ENCODE data around the gene CACNG6.

Gene CACNG6

DNA sequence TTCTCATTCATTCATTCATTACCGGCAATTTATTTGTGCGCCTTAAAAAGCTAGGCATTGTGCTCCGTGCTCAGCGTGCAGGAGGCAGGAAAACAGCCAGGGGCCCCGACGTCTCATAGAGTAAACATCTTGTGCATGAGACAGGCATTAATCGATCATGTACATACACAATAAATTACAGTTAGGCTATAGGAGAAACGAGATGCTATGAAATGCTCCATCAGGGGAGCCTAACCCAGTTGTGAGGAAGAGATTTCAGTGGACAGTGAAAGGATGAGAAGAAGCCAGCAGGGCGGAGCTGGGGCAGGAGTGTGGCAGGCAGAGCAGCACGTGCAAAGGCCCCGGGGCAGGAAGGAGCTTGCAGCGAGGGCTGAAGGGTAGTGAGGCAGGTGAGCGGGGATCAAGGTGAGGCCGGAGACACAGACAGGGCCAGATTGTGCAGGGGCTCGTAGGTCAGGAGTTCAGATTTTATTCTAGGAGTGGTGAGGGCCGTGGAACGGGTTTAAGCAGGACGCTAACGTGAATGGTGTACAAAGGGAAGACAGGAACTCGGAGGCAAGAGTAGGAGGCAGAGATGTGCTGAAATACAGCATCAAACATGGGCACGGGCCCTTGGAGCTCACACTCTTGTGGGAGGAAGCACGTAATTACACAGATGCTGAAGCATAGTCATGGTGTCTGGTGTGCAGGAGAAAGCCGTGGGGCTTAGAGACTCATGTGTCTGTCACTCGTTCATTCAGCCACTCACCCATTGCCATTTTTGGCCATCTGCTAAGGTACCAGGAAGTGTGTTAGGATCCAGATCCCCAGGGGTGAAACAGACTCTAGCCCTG, 7.8 kb upstream of the CACNG6 start:
- Histone ChIP-seq H3K36me3 (ENCODE audit: insufficient read depth, low read length) (no peaks in the 10 kb centered on the region), H3K27ac (ENCODE audit: low read depth, low read length) (no peak overlapping the region), H3K4me3 (ENCODE audit: low read length) (peak overlapping the region; percentile 1; the same call in 1 of the 2 replicates), H3K27me3 (ENCODE audit: insufficient read depth, low read length) (peaks cover 21% of the 10 kb centered on the region), H3K4me1 (ENCODE audit: insufficient read depth, low read length) (peaks cover 4% of the 10 kb centered on the region; the same call in 1 of the 2 replicates), H3K9ac (ENCODE audit: low read depth, low read length) (no peak overlapping the region), H3K9me3 (ENCODE audit: insufficient read depth, low read depth, low read length) (no peaks in the 10 kb centered on the region)
- 91% methylated on average over 23 of the region's 24 CpGs for WGBS

DNA sequence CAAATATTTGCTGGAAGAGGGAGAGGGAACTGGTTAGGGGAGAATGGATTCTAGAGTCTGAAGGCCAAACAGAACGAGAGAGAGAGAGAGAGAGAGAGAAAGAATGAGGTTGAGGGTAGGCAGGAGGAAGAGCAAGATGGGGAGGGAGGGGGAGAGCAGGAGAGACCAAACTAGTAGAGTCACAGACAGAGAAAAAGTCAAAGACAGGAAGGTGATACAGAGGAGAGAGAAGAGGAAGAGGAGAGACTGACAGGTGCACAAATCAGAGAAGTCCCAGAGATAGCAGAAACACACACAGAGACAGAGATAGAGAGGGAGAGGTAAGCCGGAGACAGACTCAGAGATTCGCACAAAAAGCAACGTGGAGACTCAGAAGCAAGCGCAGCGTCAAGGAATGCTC, 5.6 kb upstream of the CACNG6 start:
- H3K9ac ChIP-seq (ENCODE audit: low read depth, low read length), result no peak overlapping the region
- no peaks in the 10 kb centered on the region for H3K36me3 ChIP-seq (ENCODE audit: insufficient read depth, low read length)
- no peaks in the 10 kb centered on the region for H3K9me3 ChIP-seq (ENCODE audit: insufficient read depth, low read depth, low read length)
- H3K4me1 ChIP-seq (ENCODE audit: insufficient read depth, low read length), result peaks cover 4% of the 10 kb centered on the region; the same call in 1 of the 2 replicates
- no peak overlapping the region for H3K27ac ChIP-seq (ENCODE audit: low read depth, low read length)
- no peak overlapping the region for H3K4me3 ChIP-seq (ENCODE audit: low read length)
- peaks cover 17% of the 10 kb centered on the region for H3K27me3 ChIP-seq (ENCODE audit: insufficient read depth, low read length)
- WGBS, result 86% methylated on average over 6 of the region's 6 CpGs

DNA sequence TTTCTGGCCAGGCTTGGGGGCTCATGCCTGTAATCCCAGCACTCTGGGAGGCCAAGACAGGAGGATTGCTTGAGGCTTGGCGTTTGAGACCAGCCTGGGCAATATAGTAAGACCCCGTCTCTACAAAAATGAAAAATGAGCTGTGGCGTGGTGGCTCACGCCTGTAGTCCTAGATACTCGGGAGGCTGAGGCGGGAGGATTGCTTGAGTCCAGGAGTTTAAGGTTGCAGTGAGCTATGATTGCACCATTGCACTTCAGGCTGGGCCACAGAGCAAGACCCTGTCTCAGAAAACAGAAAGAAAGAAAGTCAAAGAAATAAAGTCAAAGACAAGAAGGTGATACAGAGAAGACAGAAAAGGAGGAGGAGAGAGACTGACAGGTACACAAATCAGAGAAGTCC, 2.5 kb upstream of the CACNG6 start:
- no peak overlapping the region for H3K9ac ChIP-seq (ENCODE audit: low read depth, low read length)
- no peaks in the 10 kb centered on the region for H3K4me1 ChIP-seq (ENCODE audit: insufficient read depth, low read length)
- no peaks in the 10 kb centered on the region for H3K9me3 ChIP-seq (ENCODE audit: insufficient read depth, low read depth, low read length)
- H3K36me3 ChIP-seq (ENCODE audit: insufficient read depth, low read length), result no peaks in the 10 kb centered on the region
- WGBS, result 90% methylated on average over 6 of the region's 6 CpGs
- H3K4me3 ChIP-seq (ENCODE audit: low read length), result no peak overlapping the region
- no peak overlapping the region for H3K27ac ChIP-seq (ENCODE audit: low read depth, low read length)
- H3K27me3 ChIP-seq (ENCODE audit: insufficient read depth, low read length), result peaks cover 29% of the 10 kb centered on the region

DNA sequence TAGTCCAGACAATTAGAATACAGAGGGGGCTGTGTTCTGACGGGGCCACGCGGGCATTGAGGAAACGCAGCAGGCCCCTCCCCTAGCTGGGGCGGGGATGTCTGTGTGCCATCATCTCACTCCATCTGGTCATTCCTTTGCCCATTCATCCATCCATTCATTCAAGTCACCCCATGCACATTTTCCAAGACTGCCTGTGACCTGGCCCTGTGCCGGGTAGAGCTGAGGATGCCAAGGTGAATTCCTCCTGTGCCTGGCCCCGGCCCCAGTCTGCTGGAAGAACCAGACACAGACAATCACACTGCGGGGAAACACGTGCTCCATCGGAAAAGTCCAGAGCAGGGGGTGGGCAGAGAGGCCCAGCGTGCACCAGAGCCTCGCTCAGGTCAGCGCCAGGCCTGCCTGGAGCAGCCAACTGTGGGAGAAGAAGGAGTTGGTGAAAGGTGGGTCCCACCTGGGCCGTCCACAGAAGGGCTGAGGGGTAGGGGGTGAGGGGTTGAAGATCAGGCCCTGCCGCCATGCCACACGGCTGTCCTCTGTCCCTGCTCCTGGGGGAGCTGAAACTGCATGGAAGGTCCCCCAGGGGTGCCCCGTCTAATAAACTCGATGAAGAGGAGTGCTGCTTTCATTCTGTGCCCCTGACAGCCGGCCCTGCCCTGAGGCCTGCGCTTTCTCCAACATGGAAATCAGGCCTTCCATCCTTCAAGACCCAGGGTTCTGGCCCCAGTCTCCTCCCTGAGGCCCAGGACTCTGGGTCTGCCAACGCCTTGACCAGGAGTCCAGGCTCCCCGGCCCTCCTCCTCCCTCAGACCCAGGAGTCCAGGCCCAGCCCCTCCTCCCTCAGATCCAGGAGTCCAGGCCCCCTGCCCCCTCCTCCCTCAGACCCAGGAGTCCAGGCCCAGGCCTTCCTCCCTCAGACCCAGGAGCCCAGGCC, 1.6 kb upstream of the CACNG6 start:
- H3K4me3 ChIP-seq (ENCODE audit: low read length), result no peak overlapping the region
- no peak overlapping the region for H3K9ac ChIP-seq (ENCODE audit: low read depth, low read length)
- H3K27ac ChIP-seq (ENCODE audit: low read depth, low read length), result no peak overlapping the region
- 80% methylated on average over 22 of the region's 22 CpGs for WGBS
- H3K27me3 ChIP-seq (ENCODE audit: insufficient read depth, low read length), result peaks cover 36% of the 10 kb centered on the region
- no peaks in the 10 kb centered on the region for H3K4me1 ChIP-seq (ENCODE audit: insufficient read depth, low read length)
- H3K36me3 ChIP-seq (ENCODE audit: insufficient read depth, low read length), result no peaks in the 10 kb centered on the region
- H3K9me3 ChIP-seq (ENCODE audit: insufficient read depth, low read depth, low read length), result no peaks in the 10 kb centered on the region

DNA sequence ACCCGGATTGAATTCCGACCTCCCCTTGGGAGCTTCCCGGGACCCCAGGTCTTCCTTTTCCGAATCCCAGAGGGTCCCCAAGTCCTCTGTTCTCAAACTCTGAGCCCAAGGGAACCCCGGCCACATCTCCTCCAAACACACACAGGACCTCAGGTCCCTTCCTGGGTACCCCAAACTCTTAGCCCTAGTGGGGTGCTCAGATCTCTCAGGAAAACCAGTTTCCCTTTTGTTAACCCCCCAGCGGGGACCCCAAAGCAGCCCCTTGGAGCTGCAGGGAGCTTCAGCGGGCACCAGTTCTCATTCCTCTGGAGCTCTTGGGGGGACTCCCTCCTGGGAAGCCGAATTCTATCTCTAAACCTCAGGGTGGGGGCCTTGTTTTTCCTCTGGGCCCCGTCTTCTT, 774 bp downstream of the CACNG6 start:
- H3K27me3 ChIP-seq (ENCODE audit: insufficient read depth, low read length), result peaks cover 50% of the 10 kb centered on the region
- H3K27ac ChIP-seq (ENCODE audit: low read depth, low read length), result no peak overlapping the region
- H3K9ac ChIP-seq (ENCODE audit: low read depth, low read length), result 0 out of 2 replicates have a peak overlapping the region, but pooled peaks have one; percentile 64
- peak overlapping the region; percentile 56 for H3K4me3 ChIP-seq (ENCODE audit: low read length)
- H3K4me1 ChIP-seq (ENCODE audit: insufficient read depth, low read length), result no peaks in the 10 kb centered on the region
- H3K36me3 ChIP-seq (ENCODE audit: insufficient read depth, low read length), result no peaks in the 10 kb centered on the region
- 87% methylated on average over 9 of the region's 9 CpGs for WGBS
- no peaks in the 10 kb centered on the region for H3K9me3 ChIP-seq (ENCODE audit: insufficient read depth, low read depth, low read length)

DNA sequence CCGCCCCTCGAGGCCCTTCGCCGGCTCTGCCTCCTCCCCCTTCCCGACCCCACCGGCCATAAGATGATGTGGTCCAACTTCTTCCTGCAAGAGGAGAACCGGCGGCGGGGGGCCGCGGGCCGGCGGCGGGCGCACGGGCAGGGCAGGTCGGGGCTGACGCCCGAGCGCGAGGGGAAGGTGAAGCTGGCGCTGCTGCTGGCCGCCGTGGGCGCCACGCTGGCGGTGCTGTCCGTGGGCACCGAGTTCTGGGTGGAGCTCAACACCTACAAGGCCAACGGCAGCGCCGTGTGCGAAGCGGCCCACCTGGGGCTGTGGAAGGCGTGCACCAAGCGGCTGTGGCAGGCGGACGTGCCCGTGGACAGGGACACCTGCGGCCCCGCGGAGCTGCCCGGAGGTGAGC, 1.4 kb downstream of the CACNG6 start:
- H3K9ac ChIP-seq (ENCODE audit: low read depth, low read length), result no peak overlapping the region
- H3K4me3 ChIP-seq (ENCODE audit: low read length), result no peak overlapping the region
- 91% methylated on average over 43 of the region's 43 CpGs for WGBS
- H3K4me1 ChIP-seq (ENCODE audit: insufficient read depth, low read length), result peaks cover 2% of the 10 kb centered on the region; the same call in 1 of the 2 replicates
- no peaks in the 10 kb centered on the region for H3K9me3 ChIP-seq (ENCODE audit: insufficient read depth, low read depth, low read length)
- peaks cover 54% of the 10 kb centered on the region for H3K27me3 ChIP-seq (ENCODE audit: insufficient read depth, low read length)
- H3K27ac ChIP-seq (ENCODE audit: low read depth, low read length), result no peak overlapping the region
- H3K36me3 ChIP-seq (ENCODE audit: insufficient read depth, low read length), result no peaks in the 10 kb centered on the region

- peaks cover 4% of the 10 kb centered on the region; the same call in 1 of the 2 replicates for H3K4me1 ChIP-seq (ENCODE audit: insufficient read depth, low read length)
- 83% methylated on average over 3 of the region's 3 CpGs for WGBS
- H3K9me3 ChIP-seq (ENCODE audit: insufficient read depth, low read depth, low read length), result no peaks in the 10 kb centered on the region
- no peak overlapping the region for H3K9ac ChIP-seq (ENCODE audit: low read depth, low read length)
- H3K4me3 ChIP-seq (ENCODE audit: low read length), result no peak overlapping the region
- H3K27me3 ChIP-seq (ENCODE audit: insufficient read depth, low read length), result peaks cover 58% of the 10 kb centered on the region
- no peak overlapping the region for H3K27ac ChIP-seq (ENCODE audit: low read depth, low read length)
- H3K36me3 ChIP-seq (ENCODE audit: insufficient read depth, low read length), result no peaks in the 10 kb centered on the region
These were observed 2.0 kb downstream of the CACNG6 start for GRCh38 chr19:53993448-53993847.

- Histone ChIP-seq H3K9ac (ENCODE audit: low read depth, low read length) (no peak overlapping the region), H3K36me3 (ENCODE audit: insufficient read depth, low read length) (no peaks in the 10 kb centered on the region), H3K4me1 (ENCODE audit: insufficient read depth, low read length) (peaks cover 4% of the 10 kb centered on the region; the same call in 1 of the 2 replicates), H3K27ac (ENCODE audit: low read depth, low read length) (no peak overlapping the region), H3K4me3 (ENCODE audit: low read length) (no peak overlapping the region), H3K9me3 (ENCODE audit: insufficient read depth, low read depth, low read length) (no peaks in the 10 kb centered on the region), H3K27me3 (ENCODE audit: insufficient read depth, low read length) (peaks cover 63% of the 10 kb centered on the region)
- 98% methylated on average over 5 of the region's 5 CpGs for WGBS
These were observed 3.4 kb downstream of the CACNG6 start for GRCh38 chr19:53994811-53995210.

DNA sequence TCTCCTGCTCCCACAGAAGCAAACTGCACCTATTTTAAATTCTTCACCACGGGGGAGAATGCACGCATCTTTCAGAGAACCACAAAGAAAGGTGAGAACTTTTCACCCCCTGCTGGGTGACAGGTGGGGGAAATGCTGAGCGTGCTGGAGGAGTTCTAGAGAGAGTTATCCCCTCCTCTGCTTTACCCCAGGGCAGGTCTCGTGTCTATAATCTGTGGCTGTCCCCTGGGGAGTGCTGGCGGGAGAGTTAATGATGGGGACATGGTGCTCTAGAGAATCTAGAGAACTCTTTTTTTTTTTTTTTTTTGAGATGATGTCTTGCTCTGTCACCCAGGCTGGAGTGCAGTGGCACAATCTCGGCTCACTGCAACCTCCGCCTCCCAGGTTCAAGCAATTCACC, 6.8 kb downstream of the CACNG6 start:
- Histone ChIP-seq H3K27me3 (ENCODE audit: insufficient read depth, low read length) (peaks cover 57% of the 10 kb centered on the region), H3K9me3 (ENCODE audit: insufficient read depth, low read depth, low read length) (no peaks in the 10 kb centered on the region), H3K4me1 (ENCODE audit: insufficient read depth, low read length) (peaks cover 4% of the 10 kb centered on the region; the same call in 1 of the 2 replicates), H3K9ac (ENCODE audit: low read depth, low read length) (no peak overlapping the region), H3K27ac (ENCODE audit: low read depth, low read length) (no peak overlapping the region), H3K36me3 (ENCODE audit: insufficient read depth, low read length) (no peaks in the 10 kb centered on the region), H3K4me3 (ENCODE audit: low read length) (no peak overlapping the region)
- WGBS, result 59% methylated on average over 7 of the region's 7 CpGs

- H3K36me3 ChIP-seq (ENCODE audit: insufficient read depth, low read length), result no peaks in the 10 kb centered on the region
- H3K9ac ChIP-seq (ENCODE audit: low read depth, low read length), result no peak overlapping the region
- H3K27ac ChIP-seq (ENCODE audit: low read depth, low read length), result no peak overlapping the region
- peaks cover 43% of the 10 kb centered on the region for H3K27me3 ChIP-seq (ENCODE audit: insufficient read depth, low read length)
- H3K4me3 ChIP-seq (ENCODE audit: low read length), result no peak overlapping the region
- WGBS, result 89% methylated on average over 5 of the region's 5 CpGs
- H3K4me1 ChIP-seq (ENCODE audit: insufficient read depth, low read length), result peaks cover 4% of the 10 kb centered on the region; the same call in 1 of the 2 replicates
- H3K9me3 ChIP-seq (ENCODE audit: insufficient read depth, low read depth, low read length), result no peaks in the 10 kb centered on the region
These were observed 8.3 kb downstream of the CACNG6 start for GRCh38 chr19:53999694-54000093.

- no peaks in the 10 kb centered on the region for H3K36me3 ChIP-seq (ENCODE audit: insufficient read depth, low read length)
- peaks cover 30% of the 10 kb centered on the region for H3K27me3 ChIP-seq (ENCODE audit: insufficient read depth, low read length)
- no peak overlapping the region for H3K9ac ChIP-seq (ENCODE audit: low read depth, low read length)
- 95% methylated on average over 2 of the region's 2 CpGs for WGBS
- H3K4me1 ChIP-seq (ENCODE audit: insufficient read depth, low read length), result peaks cover 4% of the 10 kb centered on the region; the same call in 1 of the 2 replicates
- H3K4me3 ChIP-seq (ENCODE audit: low read length), result no peak overlapping the region
- no peaks in the 10 kb centered on the region for H3K9me3 ChIP-seq (ENCODE audit: insufficient read depth, low read depth, low read length)
- no peak overlapping the region for H3K27ac ChIP-seq (ENCODE audit: low read depth, low read length)
These were observed 10.1 kb downstream of the CACNG6 start for GRCh38 chr19:54001496-54001895.
